ENCODE data around the gene FHL3.

- TF ChIP-seq CTCF (IDR thresholded peaks at IDR 0.05) (no peak), POLR2A (IDR thresholded peaks at IDR 0.05) (no peak)
Observed at GRCh38 chr1:38053416-38054091, 48.2 kb upstream of the FHL3 start.
